Neuron (in vitro differentiated cells): Measurements from ENCODE around the gene SP140.
A peak's percentile ranks its signal among the peaks of the same experiment; 100 is the strongest.
"Not testable (repeated sequence)": the region's sequence is repeated elsewhere in the genome, so short reads cannot be mapped to it uniquely, and the experiment has no call there.

Source experiments
- H2AFZ ChIP-seq: one replicate; pipeline ENCODE4 v1.6.1; 2013; ENCODE audit warnings: low read depth, mild to moderate bottlenecking, inconsistent platforms, low read length, moderate library complexity
- H3K27me3 ChIP-seq: one replicate; pipeline ENCODE4 v1.6.1; 2013; ENCODE audit warnings: low read length; ENCODE audit not compliant: insufficient read depth
- H3K36me3 ChIP-seq: one replicate; pipeline ENCODE4 v1.6.1; 2013; ENCODE audit warnings: low read length; ENCODE audit not compliant: insufficient read depth
- H3K4me1 ChIP-seq: one replicate; pipeline ENCODE4 v1.6.1; 2013; ENCODE audit warnings: low read length; ENCODE audit not compliant: insufficient read depth
- H3K4me3 ChIP-seq: 2 replicates; pipeline ENCODE4 v1.5.1; 2013; ENCODE audit warnings: mild to moderate bottlenecking, low read length, moderate library complexity
- H3K9me3 ChIP-seq: one replicate; pipeline ENCODE4 v1.6.1; 2013; ENCODE audit warnings: low read length

Gene SP140

GRCh38 chr2:230216489-230216888, 9.0 kb upstream of the SP140 start:
- Histone ChIP-seq H2AFZ (no peak overlapping the region), H3K36me3 (no peaks in the 10 kb centered on the region), H3K4me3 (no peak overlapping the region), H3K4me1 (no peaks in the 10 kb centered on the region), H3K27me3 (no peaks in the 10 kb centered on the region), H3K9me3 (no peaks in the 10 kb centered on the region)

- H3K27me3 ChIP-seq, result no peaks in the 10 kb centered on the region
- no peak overlapping the region for H3K4me3 ChIP-seq
- no peaks in the 10 kb centered on the region for H3K4me1 ChIP-seq
- no peak overlapping the region for H2AFZ ChIP-seq
- H3K36me3 ChIP-seq, result no peaks in the 10 kb centered on the region
- H3K9me3 ChIP-seq, result no peaks in the 10 kb centered on the region
Measured at GRCh38 chr2:230217424-230217823, 8.1 kb upstream of the SP140 start.

- no peaks in the 10 kb centered on the region for H3K36me3 ChIP-seq
- no peaks in the 10 kb centered on the region for H3K9me3 ChIP-seq
- H3K4me1 ChIP-seq, result no peaks in the 10 kb centered on the region
- no peak overlapping the region for H3K4me3 ChIP-seq
- no peak overlapping the region for H2AFZ ChIP-seq
- no peaks in the 10 kb centered on the region for H3K27me3 ChIP-seq
Measured at GRCh38 chr2:230218421-230218820, 7.1 kb upstream of the SP140 start.

- Histone ChIP-seq H3K4me1 (no peaks in the 10 kb centered on the region), H3K9me3 (no peaks in the 10 kb centered on the region), H3K4me3 (peak within 1 kb of the TSS; percentile 47), H3K36me3 (no peaks in the 10 kb centered on the region), H3K27me3 (no peaks in the 10 kb centered on the region), H2AFZ (peak within 1 kb of the TSS; percentile 37)
Measured at GRCh38 chr2:230219419-230220331, 5.9 kb upstream of the SP140 start, which contains the start of gene SP110. SP110 (minus strand) TSS chr2:230219984; CDS start chr2:230216927, 3,057 bp downstream.

- Histone ChIP-seq H3K4me1 (no peaks in the 10 kb centered on the region), H3K9me3 (no peaks in the 10 kb centered on the region), H3K36me3 (no peaks in the 10 kb centered on the region), H2AFZ (peak overlapping the region; percentile 37), H3K27me3 (peaks cover 4% of the 10 kb centered on the region), H3K4me3 (peak overlapping the region; percentile 47)
Measured at GRCh38 chr2:230220347-230220969, 5.1 kb upstream of the SP140 start.

GRCh38 chr2:230221493-230221892, 4.0 kb upstream of the SP140 start:
- Histone ChIP-seq H3K4me1 (no peaks in the 10 kb centered on the region), H3K36me3 (no peaks in the 10 kb centered on the region), H3K4me3 (no peak overlapping the region), H3K9me3 (no peaks in the 10 kb centered on the region), H3K27me3 (peaks cover 6% of the 10 kb centered on the region), H2AFZ (no peak overlapping the region)

GRCh38 chr2:230222829-230223228, 2.7 kb upstream of the SP140 start:
- H3K9me3 ChIP-seq, H3K4me1 ChIP-seq, H3K4me3 ChIP-seq, H3K27me3 ChIP-seq, H2AFZ ChIP-seq, H3K36me3 ChIP-seq: not testable (repeated sequence)

- Histone ChIP-seq H3K36me3 (no peaks in the 10 kb centered on the region), H3K4me3 (no peak overlapping the region), H2AFZ (no peak overlapping the region), H3K27me3 (peaks cover 6% of the 10 kb centered on the region), H3K4me1 (no peaks in the 10 kb centered on the region), H3K9me3 (no peaks in the 10 kb centered on the region)
Measured at GRCh38 chr2:230224458-230224857, 1.1 kb upstream of the SP140 start.

GRCh38 chr2:230226051-230226551, 565 bp downstream of the SP140 start:
- H3K4me1 ChIP-seq, result no peaks in the 10 kb centered on the region
- H3K27me3 ChIP-seq, result peaks cover 6% of the 10 kb centered on the region
- H2AFZ ChIP-seq, result no peak overlapping the region
- H3K9me3 ChIP-seq, result no peaks in the 10 kb centered on the region
- H3K36me3 ChIP-seq, result no peaks in the 10 kb centered on the region
- no peak overlapping the region for H3K4me3 ChIP-seq

GRCh38 chr2:230227216-230227615, 1.7 kb downstream of the SP140 start:
- Histone ChIP-seq H3K36me3 (no peaks in the 10 kb centered on the region), H2AFZ (no peak overlapping the region), H3K9me3 (no peaks in the 10 kb centered on the region), H3K27me3 (peaks cover 6% of the 10 kb centered on the region), H3K4me3 (no peak overlapping the region), H3K4me1 (no peaks in the 10 kb centered on the region)

GRCh38 chr2:230230087-230230486, 4.6 kb downstream of the SP140 start:
- Histone ChIP-seq H2AFZ (no peak overlapping the region), H3K27me3 (peaks cover 5% of the 10 kb centered on the region), H3K4me3 (no peak overlapping the region), H3K4me1 (no peaks in the 10 kb centered on the region), H3K9me3 (no peaks in the 10 kb centered on the region), H3K36me3 (no peaks in the 10 kb centered on the region)

- H3K4me1 ChIP-seq, result no peaks in the 10 kb centered on the region
- H3K36me3 ChIP-seq, result no peaks in the 10 kb centered on the region
- H2AFZ ChIP-seq, result no peak overlapping the region
- H3K4me3 ChIP-seq, result no peak overlapping the region
- H3K9me3 ChIP-seq, result no peaks in the 10 kb centered on the region
- no peaks in the 10 kb centered on the region for H3K27me3 ChIP-seq
Measured at GRCh38 chr2:230230496-230231200, 5.1 kb downstream of the SP140 start.

- Histone ChIP-seq H3K4me1 (no peaks in the 10 kb centered on the region), H3K27me3 (no peaks in the 10 kb centered on the region), H3K9me3 (no peaks in the 10 kb centered on the region), H3K4me3 (no peak overlapping the region), H2AFZ (no peak overlapping the region), H3K36me3 (no peaks in the 10 kb centered on the region)
Measured at GRCh38 chr2:230231251-230231650, 5.7 kb downstream of the SP140 start.
